Psoas muscle (tissue), 8 donors: ENCODE measurements around the gene NEK7. TPM values are rescaled to one million over a fixed set of nuclear protein-coding genes. Genes with fewer than 3 reads are reported as not detected.
A peak's percentile ranks its signal among the peaks of the same experiment; 100 is the strongest.

ENCODE experiments used
- ATAC-seq, 4 donors: fragments of 200-7000 bp; cut with Tn5 transposase; one replicate each; pipeline ENCODE4 v1.9.1; 2020; ENCODE audit warnings: moderate library complexity in 3 of 4, mild to moderate bottlenecking in 2 of 4
- DNase-seq, 2 donors: peaks; one replicate each; pipeline ENCODE4 v3.0.0-alpha.2; 2020
- H3K27ac ChIP-seq: fragments of 200-600 bp; one replicate; pipeline ENCODE4 v1.8.0; 2022
- H3K27me3 ChIP-seq, 3 donors: fragments of 200-600 bp in 1 of 3; one replicate each; pipeline versions ENCODE4 v1.6.1 to v1.8.0; 2013 to 2022; ENCODE audit warnings: low read length in 2 of 3, mild to moderate bottlenecking in 2 of 3, moderate library complexity in 1 of 3; ENCODE audit not compliant: insufficient read depth in 3 of 3
- H3K36me3 ChIP-seq, 2 donors: fragments of 200-600 bp in 1 of 2; one replicate each; pipeline versions ENCODE4 v1.6.1 to v1.8.0; 2013 to 2022; ENCODE audit warnings: low read depth in 1 of 2, mild to moderate bottlenecking in 1 of 2, moderate library complexity in 1 of 2; ENCODE audit not compliant: insufficient read depth in 1 of 2
- H3K4me1 ChIP-seq: fragments of 200-600 bp; one replicate; pipeline ENCODE4 v1.8.0; 2022
- H3K4me3 ChIP-seq: fragments of 200-600 bp; one replicate; pipeline ENCODE4 v1.8.0; 2022; ENCODE audit warnings: mild to moderate bottlenecking
- H3K9me3 ChIP-seq: fragments of 200-600 bp; one replicate; pipeline ENCODE4 v1.8.0; 2022
- WGBS, 3 donors: extraction: QIAGEN DNeasy Blood & Tissue Kit; methylation state at CpG; one replicate each; pipeline versions ENCODE4 v1.1.6 to v1.1.7; 2013; 5-methylcytosine and 5-hydroxymethylcytosine counted together
- intact Hi-C, 2 donors: fragments of 100-400 bp; cut with DNase I; formaldehyde crosslinking; loops; one replicate each; pipeline versions ENCODE4 v1.11.0 to v1.14.2; 2022
- polyA plus RNA-seq, 3 donors: library from polyadenylated mRNA; stranded (reverse); fragments of 200-250 nt; gene quantifications; one replicate each; pipeline ENCODE4 v1.2.3, GENCODE V29; 2013
- total RNA-seq, 4 donors: library from RNA; stranded (reverse); fragmentation: NEBNext Ultra II Directional in 2 of 4; extraction: Animal tissue kit (Norgen Biotek cat#: 25700) in 2 of 4; gene quantifications; one replicate each; pipeline versions ENCODE4 v1.2.1 to v1.2.4, GENCODE V29; 2021 to 2023
- TF ChIP-seq, protein P1 (sequence below): fragments of 200-600 bp; IDR thresholded peaks from one replicate; pipeline ENCODE4 v1.8.0; 2022; ENCODE audit warnings: antibody characterized with exemption
- donor health status: healthy with polysubstance abuse.
- donor health status: DM: no; HTN: no; CAD: no; lungs with moderate emphysema.
- donor health status: Bipolar disorder and iron deficiency.
- donor health status: healthy.
- donor health status: DM: yes; HTN: yes; CAD: no.
- donor health status: DM: no; HTN: no; CAD: no.
- donor health status: DM: no; HTN: no; CAD: no.
- donor health status: DM: yes; HTN: yes; CAD: no.

NEK7 gene
- total and polyA plus RNA-seq, 7 donors = 10.1 to 88.2 (median 61.3) TPM

DNA sequence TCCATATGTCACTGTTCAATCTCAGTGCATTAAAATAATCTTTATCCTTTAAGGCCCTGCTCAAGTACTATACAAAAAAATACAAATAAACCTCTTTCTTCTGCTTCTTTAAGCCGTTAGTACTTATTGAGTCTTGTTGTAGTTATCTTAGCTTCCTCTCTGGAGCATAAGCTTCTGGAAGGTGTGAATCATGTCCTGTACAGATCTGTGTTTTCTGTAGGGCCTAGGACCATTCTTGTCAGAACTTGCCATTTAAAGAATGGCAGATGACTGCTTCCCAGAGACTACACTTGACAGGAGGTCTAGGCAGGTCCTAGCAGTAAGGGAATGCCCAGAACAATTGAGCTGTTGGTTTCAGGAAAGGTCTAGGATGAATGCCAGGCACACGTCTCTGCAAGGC lies 12.9 kb downstream of the NEK7 start:
- H3K36me3 ChIP-seq = no peaks in the 10 kb centered on the region
- no peaks in the 10 kb centered on the region for H3K27me3 ChIP-seq
- no peak overlapping the region for H3K27ac ChIP-seq
- H3K4me1 ChIP-seq = peaks cover 87% of the 10 kb centered on the region
- peak in 1 of 4 donors; percentile 16 for ATAC-seq
- intact Hi-C loops = loop anchor here (5.0 to 10.0 kb wide), 3 partner anchors 33 to 95 kb away; no protein-coding TSS in a partner anchor
- no peak for DNase-seq
- TF ChIP-seq, protein P1, sequence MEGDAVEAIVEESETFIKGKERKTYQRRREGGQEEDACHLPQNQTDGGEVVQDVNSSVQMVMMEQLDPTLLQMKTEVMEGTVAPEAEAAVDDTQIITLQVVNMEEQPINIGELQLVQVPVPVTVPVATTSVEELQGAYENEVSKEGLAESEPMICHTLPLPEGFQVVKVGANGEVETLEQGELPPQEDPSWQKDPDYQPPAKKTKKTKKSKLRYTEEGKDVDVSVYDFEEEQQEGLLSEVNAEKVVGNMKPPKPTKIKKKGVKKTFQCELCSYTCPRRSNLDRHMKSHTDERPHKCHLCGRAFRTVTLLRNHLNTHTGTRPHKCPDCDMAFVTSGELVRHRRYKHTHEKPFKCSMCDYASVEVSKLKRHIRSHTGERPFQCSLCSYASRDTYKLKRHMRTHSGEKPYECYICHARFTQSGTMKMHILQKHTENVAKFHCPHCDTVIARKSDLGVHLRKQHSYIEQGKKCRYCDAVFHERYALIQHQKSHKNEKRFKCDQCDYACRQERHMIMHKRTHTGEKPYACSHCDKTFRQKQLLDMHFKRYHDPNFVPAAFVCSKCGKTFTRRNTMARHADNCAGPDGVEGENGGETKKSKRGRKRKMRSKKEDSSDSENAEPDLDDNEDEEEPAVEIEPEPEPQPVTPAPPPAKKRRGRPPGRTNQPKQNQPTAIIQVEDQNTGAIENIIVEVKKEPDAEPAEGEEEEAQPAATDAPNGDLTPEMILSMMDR = no peak
- H3K9me3 ChIP-seq = no peaks in the 10 kb centered on the region
- H3K4me3 ChIP-seq = no peak overlapping the region
- 61 to 74% (median 65%) methylated on average over 2 of the region's 2 CpGs for WGBS, 3 donors

DNA sequence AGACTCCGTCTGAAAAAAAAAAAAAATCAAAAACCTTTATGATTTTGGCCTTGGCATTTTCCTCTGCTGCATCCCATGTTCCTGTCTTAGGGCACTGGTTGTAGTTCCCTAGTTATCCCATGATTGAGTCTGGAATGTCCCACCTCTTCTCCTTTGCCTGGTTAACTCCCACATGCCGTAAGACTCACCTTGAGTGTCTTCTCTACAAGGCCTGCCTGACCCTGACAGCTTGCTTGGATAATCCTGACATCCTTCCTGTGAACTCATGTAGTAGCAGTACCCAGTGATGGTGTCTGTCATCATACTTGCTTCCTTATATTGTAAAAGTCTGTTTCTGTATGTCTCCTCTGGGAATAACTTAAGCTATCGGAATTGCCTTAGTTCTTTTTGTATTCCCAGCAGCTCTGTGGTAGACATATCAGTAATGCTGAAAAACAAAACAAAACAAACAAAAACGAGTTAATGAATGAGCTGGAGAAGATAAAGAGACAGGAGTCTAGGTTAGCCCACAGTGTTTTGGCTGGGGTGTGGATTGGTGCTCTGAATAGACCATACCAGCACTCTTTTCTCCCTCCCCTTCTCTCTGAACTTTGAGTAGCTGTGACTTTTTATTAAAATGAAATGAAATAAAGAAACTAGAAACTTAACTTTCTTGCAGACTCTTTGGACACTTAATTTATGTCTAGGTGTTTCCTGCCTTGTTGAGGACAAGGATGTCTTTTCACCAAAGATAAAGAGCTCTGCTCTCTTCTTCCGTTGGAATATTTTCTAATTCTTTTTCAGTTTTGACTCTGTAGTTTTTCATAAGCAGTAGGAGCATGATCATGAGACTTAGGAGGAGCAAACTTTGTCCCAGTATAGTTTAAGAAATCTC lies 15.1 kb downstream of the NEK7 start:
- DNase-seq = no peak
- ATAC-seq = no peak
- TF ChIP-seq, protein P1 = no peak
- no peak overlapping the region for H3K4me3 ChIP-seq
- intact Hi-C loops = no loop called here
- no peaks in the 10 kb centered on the region for H3K27me3 ChIP-seq
- peaks cover 99% of the 10 kb centered on the region for H3K4me1 ChIP-seq
- WGBS, 3 donors = 65 to 72% (median 69%) methylated on average over 5 of the region's 5 CpGs
- no peaks in the 10 kb centered on the region for H3K36me3 ChIP-seq
- H3K27ac ChIP-seq = no peak overlapping the region
- no peaks in the 10 kb centered on the region for H3K9me3 ChIP-seq

DNA sequence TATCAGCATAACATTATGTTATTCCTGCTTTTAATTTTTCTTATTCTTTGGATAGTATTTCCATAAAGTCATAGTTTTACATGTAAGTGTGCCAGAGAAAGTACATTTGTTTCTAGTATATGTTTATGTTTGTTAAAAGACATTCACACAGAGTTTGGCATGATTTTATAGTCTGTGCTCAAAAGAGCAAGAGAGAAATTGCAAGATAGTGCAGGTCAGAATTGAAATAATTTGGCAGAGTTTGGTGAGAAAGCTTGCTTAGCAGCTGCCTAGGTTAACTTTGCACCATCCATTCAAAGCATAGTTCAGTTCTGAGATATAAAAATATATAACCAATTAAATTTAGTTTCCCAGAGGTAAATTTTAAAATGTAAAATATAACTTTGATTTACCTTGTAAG lies 17.0 kb downstream of the NEK7 start:
- TF ChIP-seq, protein P1 = no peak
- Histone ChIP-seq H3K36me3 (no peaks in the 10 kb centered on the region), H3K27me3 (no peaks in the 10 kb centered on the region), H3K27ac (no peak overlapping the region), H3K4me3 (no peak overlapping the region), H3K4me1 (peaks cover 96% of the 10 kb centered on the region), H3K9me3 (no peaks in the 10 kb centered on the region)
- intact Hi-C loops = no loop called here
- ATAC-seq (no peak), DNase-seq (no peak)

DNA sequence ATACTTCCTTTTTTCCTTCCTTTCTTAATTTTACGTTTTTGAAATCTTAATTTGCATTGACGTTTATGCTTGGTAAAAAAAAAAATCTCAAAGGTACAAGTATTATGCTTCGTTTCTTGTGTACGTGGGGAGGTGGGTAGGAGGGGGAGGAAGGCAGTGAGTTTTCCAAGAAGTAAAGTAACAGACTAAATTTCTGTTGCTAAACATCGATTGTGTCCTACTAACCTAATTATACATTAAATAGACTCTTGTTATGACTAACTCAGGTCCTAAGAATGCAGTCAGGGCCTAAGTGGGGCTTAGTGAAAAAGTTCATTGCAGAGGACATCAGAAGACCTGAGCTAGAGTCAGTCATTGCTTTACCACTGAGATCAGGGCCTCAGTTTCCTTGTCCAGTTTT lies 17.5 kb downstream of the NEK7 start:
- 66 to 76% (median 68%) methylated on average over 5 of the region's 5 CpGs for WGBS, 3 donors
- ATAC-seq = no peak
- intact Hi-C loops = no loop called here
- Histone ChIP-seq H3K9me3 (no peaks in the 10 kb centered on the region), H3K4me3 (no peak overlapping the region), H3K27me3 (no peaks in the 10 kb centered on the region), H3K4me1 (peaks cover 94% of the 10 kb centered on the region), H3K27ac (no peak overlapping the region), H3K36me3 (no peaks in the 10 kb centered on the region)
- TF ChIP-seq, protein P1 = no peak
- no peak for DNase-seq
